ENCODE measurements around the gene FAM170B.

The FAM170B gene

DNA sequence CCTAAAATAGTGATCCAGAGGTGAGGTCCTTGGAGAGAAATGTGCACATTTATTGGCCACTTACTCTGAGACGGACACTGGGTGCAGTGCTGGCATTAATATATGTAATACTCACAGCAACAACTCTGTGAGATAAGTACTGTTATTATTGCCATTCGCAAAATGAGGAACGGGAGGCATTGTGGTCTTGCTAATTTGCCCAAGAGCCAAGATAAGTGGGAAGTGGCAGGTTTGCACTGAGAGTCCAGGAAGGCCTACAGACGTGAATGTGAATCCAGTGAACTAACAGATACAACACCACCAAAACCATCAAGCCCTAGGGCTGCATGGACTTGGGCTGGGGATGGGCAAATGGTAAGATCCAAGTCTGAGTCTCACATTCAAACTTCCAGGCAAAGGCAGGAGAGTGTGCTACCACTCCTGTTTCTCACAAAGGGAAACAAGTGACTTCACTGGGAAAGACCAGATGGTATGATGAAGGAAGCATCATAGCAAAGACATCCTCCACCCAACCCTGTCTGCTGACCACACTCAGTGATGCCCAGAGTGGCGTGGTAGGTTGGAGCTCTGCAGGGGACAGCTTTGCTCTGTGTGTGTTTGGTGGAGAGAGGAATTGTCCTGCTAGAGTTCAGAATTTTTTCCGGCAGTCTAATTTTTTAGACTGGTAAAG, 35.1 kb upstream of the FAM170B start:
- DNase-seq = no peak

DNA sequence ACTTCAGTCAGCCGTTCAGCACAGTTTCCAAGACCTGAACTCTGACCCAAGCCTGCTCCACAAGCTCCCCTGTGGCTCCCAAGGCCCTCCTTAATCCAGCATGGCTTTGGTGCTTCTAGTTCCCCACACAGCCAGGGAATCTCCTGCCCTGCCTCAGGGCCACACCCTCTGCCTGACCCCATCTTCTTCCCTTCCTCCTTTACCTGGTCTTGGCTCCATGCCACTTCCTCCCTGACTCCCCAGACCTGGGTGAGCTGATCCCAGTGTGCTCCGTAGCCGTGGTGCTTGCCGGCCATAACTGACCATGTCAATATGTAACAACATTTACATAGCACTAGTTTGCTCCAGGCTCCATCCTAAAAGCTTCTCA, 34.3 kb upstream of the FAM170B start:
- DNase-seq = no peak

DNA sequence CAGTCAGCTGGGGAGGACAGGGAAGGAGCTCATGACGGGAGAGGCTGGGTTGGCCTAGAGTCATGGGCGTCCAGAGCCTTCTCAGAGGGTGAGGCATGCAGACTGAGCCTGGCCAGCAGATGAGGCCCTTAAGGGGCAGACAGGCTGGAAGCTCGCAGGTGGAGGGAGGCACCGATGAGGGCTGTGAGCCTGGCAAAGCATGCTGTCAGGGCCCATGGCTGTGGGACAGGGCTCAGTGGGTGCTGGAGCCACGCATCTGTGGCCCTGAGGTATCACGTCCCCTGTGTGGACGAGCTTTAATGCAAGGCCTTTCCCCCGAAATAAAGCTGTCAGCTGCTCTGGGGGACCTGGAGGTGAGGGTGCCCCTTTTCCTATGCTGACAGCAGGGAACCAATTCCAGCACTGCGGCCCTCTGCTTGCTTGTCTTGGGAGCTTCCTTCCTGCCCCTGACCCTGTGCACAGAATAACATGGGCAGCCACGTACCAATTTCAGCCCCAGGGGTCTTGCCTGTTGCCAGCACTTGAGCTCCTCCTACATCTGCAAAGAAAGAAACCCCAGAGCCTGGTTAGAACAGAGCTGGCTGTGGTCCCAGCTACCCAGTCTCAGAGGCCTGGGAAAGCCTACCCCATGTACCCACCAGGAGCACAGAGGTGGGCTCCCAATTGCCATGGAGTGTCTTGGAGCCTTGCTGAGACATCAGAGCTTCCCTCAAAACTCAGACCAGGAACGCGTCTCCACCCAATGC, 33.8 kb upstream of the FAM170B start:
- DNase-seq = no peak

DNA sequence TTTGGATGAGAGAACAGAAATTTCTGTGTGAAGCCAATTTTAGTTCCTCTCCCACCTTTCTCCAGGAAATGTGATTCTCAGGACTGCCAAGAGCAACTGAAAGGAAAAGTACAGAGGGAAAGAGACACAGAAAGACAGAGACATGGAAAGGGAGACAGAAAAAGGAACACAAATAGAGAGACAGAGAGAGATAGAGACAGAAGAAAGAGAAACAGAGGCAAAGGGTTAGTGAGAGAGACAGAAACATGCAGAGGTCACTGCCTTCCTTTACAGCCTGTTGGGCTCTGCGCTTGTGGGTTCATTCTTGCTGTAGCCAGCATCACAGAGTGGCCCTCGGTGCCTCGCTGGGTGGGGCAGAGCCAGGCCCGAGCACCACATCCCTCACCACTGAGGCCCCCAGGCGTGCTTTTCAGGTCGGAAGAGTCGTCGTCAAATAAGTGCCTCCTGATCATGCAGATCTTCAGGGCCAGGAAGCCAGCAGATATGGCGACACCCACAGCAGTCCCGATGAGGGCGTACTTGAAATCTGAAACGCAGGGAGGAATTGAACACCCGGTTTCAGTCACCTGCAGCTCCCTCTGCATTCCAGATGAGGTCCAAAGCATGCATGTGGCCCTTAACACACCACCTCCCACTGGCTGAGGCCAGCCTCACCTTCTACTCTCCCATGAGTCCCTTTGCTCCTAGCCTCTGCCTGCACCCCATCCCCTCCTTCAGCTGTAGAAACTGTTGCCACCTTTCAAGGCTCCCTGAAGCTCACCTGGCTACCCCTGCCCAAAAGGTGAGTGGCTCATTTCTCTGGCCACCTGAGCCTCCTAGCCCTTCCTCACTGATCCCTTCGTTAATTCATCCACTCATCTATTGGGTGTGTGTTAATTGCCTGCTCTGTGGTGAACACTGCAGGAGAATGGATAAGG, 32.9 kb upstream of the FAM170B start:
- DNase-seq = no peak

DNA sequence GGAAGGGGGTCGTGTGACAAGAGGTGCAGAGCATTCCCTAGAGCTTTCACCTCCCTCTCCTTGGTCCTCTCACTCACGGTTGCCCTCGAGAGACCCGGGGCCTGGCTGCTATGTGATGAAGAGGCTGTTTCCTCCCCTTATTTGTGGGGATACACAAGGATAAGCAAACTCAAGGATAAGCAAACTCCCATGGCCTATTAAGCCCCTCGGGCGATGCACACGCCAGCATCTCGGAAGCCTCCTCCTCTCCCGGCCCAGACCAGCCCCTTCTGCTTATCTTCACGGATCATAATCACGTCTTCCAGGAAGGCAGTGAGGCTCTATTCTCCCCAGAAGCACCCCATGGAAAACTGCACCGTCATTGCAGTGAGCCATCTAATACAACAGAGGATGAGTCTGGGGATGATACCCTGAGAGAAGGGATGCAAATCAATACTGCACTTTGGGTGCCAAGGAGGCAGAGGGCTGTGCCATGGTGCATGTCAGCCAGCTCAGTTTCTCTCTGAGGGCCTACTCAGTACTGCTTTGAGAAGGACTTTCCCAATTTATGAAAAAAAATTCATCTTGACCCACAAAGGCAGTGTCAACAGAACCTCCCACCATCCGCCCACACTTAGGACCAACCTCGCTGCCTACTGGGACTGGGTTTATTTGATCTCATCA, 32.1 kb upstream of the FAM170B start:
- no peak for DNase-seq

DNA sequence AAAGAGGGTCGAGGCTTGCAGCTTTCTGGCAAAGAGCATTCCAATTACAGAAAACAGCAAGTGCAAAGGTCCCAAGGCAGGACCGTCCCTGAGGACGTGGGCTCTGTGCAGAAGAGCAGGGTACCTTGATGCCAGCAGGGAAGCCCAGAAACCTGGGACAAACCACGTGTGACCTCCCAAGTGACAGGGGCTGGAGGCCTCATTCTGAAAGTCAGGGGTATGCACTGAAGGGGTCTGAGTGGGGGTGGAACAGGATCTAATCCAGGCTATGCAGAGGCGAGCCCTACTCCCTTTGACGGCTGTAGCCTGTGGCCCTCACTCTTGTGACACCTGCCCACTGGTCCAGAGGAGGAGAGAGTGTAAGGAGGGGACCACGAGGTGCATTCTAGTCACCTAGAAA, 31.4 kb upstream of the FAM170B start:
- no peak for DNase-seq

DNA sequence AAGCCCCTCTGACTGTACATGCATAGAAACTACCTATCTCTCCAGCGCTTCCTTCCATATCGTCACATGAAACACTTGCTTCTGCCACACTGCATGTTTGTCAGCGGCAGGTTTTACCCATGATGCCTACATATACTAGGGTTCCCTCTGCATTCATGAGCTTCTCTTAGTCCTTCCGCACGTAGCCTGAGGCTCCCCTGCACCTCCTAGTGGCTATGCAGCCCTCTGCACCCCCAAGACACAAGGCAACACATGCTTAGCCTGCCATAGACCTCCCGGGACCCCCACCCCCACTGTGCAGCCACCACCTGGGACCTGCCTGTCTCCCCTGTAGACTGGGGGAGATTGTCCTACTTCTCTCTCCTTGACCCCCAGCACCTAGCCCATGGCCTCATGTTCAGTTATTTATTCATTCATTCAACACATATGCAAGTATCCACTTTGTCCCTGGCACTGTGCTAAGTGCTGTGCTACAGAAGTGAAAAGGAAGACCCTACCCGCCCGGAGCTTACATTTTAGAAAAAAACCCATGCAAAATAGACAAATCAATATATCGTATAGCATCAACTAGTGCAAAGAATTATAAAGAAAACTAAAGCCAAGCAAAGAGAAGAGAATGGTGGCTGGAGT, 30.9 kb upstream of the FAM170B start:
- DNase-seq = no peak

DNA sequence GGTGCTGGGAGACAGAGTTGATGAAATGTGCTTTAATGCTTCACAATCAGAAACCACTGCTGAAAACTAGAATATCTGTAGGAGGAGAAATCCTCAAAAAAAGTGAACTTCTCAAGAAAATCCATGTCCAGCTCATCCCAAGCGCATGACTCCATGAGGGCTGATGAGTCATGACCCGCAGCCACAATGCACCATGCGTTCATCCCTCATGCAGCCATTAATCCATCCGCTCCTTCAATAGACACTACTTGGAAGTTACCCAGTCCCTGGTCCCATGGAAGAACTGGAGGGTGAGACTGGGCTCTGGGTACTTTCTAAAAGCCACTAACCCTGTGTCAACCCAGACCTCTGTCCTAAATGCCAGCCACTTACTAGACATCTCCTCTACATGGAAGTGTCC, 29.9 kb upstream of the FAM170B start:
- no peak for DNase-seq

DNA sequence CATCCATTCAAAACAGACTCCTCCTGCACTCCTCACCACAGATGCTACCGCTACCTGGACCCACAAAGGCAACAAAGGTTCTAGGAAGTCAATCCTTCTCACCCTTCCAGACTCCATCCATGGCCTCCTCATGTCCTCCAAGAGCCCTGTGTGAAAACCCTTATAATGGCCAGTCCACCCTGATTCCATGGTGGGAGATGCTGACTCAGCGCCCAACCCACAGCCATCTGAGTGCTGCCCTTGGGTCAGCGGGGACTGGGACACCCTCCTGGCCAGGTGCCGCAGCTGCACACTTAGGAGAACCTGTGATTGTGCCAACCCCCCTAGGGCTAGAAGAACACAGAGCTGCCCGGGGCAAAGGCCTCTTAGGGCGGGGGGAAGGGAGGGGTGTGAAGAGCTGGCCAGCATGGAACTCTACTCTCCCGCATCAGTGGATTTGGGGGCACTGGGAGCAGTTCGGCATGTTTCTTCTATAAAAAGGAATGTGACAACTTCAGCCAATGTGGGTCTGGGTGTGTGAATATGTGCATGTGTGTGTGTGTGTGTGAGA, 29.0 kb upstream of the FAM170B start:
- no peak for DNase-seq

DNA sequence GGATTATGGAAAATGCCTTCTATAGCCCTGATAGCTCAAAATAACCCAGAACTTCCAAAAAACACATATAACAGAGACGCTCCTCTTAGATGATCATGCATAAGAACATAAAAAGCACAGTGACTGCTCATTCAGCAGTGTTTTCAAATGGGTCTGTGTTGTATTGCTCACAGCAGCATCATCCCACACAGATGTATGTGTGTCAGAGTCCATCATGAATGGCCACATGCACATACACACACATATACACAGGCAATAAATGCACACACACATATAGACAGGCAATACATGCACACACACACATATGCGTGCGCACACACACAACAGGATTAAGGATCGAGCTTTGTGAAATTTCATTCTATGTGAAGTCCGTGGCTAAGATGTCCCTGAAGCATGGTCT, 28.2 kb upstream of the FAM170B start:
- DNase-seq = no peak

DNA sequence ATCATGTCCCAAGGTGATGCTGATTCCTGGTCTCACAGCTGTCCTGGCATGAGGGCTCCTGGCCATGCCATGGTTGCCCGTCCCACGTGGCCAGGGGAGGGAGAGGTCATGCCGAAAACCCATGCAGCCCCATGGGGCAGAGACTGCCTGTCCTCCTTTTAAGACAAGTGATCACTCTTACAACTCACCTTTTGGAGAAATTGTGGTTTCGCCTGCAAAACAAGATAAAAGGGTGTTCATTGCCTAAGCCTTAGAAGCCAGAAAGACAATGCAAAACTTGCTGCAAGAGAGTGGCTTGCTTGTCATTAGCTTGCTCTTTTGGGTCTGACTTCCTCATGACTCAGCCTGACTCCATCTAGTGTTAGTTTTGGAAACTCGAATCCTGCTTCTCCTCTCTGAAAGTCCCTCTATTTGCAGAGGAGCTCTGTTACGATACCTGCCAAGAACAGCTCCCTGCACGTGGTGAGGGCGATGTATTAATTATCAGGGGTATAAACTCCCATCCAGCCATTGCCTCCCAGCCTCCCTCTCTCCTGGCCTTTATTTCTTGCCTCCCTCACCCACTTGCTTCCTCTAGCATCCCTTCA, 27.7 kb upstream of the FAM170B start:
- no peak for DNase-seq

DNA sequence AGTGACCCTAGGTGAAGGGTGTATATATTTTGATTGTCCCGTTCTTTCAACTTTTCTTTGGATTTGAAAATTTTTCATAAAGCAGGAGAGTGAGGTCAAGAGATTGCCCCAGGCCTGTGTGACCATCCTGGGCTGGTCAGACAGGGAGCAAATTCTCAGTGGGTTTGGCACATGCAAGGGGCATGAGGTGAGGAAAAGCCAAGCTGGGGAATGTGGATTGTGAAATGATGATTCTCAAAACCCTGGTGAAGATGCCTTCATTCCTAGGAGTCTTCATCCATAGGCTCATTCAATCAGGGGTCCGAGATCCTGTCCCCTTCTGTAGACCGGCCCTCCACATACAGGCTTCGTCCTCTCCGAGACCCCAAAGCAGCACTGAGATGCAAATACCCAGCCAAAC, 27.0 kb upstream of the FAM170B start:
- DNase-seq = no peak

DNA sequence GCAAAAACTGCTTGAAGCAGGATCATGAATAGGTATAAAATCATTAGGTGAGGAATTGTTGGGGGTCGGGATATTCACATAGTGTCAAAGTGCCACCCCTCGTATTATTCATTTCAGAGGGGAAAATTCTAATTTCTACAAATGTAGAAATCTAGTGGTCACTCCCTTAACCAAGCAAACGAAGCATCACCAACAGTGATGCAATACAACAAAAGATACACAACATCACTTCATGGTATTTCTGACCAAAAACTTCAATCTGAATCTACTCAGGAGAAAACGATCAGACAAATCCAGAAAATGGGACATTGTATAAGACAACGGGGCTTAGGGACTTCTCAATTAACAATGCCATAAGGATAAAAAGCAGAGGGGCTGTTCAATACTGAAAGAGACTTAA, 26.3 kb upstream of the FAM170B start:
- no peak for DNase-seq

DNA sequence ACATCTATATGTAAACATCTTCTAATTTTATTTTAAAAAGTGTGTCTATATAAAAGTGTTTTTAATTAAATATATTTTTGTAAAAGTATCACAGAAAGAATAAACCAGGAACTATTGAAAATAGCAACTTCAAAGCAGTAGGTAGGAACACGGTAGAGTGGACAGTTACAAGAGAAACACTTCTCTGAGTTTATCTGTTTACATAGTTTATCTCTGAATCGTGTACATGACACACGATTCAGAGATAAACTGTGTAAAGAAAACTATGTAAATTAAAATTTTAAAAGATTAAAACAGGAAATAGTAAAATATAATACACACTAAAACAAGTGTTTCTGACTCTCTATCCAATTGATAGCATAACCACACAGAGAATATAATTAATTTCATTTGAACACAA, 25.1 kb upstream of the FAM170B start:
- DNase-seq = no peak

DNA sequence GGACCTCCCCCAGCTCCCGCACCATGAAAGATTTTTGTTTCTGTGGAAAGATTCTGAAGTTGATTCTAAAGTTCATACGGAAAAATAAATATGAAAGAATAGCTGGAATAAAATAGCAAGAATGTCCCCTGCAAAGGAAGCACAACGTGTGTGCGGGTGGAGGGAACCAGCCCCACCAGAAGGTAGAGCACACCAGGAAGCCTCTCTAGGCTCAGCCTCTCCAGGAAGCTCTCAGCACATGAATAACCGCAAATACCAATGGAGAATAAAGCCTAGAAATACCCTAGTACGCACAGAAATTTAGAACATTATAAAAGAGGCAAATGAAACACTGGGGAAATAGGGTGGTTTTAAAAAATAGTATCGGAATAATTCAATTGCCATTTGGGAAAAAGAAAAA, 24.6 kb upstream of the FAM170B start:
- no peak for DNase-seq

DNA sequence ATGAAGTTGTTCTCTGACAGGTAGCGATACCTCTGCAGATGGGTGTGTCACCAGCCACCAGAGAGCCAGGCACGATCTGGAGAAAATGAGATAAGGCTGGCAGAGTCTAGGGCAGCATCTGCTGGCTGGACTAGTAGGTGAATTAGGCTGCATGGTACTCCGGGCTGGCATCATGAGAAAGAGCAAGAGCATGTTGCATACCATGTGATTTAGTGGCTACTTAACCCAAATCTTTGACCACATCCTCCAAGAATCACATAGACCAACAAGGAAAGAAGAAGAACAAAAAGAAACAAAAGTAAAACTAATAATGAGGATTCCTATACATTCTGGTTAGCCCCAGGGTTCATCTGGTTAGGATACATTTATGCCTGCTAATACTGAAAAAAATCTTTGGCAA, 23.4 kb upstream of the FAM170B start:
- no peak for DNase-seq

DNA sequence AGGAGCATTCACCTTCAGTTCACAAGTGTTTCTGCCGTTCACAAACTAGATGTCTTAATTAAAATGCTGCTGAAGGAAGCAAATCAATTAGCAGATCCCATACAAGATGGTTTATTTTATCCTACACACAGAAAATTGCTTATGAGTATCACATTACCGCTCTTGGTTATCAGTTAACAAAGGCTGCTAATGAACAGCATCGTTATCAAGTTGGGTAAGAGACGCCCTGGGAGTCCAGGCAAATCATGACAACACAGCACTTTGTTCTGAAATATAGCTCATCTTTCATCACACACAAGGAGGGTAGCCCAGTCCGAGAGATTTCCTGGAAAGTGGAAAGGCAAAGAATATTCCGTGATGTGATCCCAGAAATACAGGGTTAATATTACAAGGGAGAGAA, 20.8 kb upstream of the FAM170B start:
- DNase-seq = no peak

DNA sequence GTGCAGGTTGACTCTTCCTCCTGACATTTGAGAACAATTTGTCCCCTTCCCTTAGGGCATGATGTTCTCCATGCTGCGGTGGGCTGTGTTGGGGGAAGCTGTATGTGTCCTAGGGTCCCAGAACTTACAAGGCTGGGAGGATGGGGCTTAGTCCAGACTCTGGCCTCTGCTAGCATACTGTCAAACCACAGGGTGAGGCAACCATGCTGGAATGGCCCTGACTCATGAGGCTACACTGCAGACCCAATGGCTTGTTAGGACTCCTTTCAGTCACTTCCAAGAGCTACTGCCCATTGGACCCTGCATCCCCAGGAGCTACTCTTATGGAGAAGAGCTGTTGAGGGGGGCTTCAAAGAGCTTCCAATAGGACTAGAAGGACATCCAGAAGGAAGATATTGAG, 20.1 kb upstream of the FAM170B start:
- DNase-seq = no peak

DNA sequence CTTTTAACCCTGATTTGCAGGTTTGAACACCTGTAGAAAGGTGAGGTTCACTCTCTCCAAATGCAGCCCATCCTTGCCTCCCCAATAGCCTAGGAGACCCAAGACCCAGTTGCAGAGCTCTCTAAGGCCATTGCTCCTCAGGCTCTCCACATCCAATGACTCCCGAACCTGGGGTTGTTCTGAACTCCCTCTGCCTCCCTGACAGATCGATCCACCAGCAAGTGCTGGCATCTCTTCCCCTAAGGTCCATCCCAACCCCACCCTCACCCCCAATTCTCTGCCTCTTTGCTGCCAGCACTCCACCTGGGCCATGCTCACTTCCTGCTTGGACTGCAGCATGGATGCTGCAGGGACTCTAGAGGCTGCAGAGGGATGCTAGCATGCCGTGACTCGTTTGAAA, 19.3 kb upstream of the FAM170B start:
- no peak for DNase-seq

DNA sequence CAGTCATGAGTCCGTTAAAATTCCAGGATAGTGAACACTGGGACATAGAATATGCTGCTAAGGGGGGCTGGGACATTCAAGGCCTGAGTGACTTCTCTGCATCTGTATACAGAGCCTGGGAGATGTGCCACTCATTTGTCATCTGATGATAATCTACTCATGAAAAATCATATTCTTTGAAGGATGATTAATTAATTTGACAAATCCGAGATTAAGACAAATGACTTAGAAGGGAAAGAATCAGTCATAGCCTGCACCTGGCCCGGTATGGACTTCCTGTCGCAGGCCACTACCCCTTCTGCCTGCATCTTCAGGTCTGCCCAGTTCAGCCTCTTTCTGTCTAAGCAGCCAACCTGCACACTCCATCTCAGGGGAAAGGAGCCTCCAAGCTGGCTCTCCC, 18.8 kb upstream of the FAM170B start:
- no peak for DNase-seq

DNA sequence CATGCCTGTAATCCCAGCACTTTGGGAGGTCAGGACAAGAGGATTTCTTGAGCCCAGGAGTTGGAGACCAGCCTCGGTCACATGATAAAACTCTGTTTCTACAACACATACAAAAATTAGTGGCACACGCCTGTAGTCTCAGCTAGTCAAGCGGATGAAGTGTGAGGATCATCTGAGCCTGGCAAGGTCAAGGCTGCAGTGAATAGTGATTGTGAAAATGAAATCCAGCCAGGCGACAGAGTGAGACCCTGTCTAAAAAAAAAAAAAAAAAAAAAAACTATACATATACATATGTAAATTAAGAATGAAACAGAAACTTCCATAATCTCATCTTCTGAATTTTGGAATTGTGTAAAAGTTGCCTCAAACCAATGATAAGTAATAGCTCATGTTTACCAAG, 18.2 kb upstream of the FAM170B start:
- no peak for DNase-seq

DNA sequence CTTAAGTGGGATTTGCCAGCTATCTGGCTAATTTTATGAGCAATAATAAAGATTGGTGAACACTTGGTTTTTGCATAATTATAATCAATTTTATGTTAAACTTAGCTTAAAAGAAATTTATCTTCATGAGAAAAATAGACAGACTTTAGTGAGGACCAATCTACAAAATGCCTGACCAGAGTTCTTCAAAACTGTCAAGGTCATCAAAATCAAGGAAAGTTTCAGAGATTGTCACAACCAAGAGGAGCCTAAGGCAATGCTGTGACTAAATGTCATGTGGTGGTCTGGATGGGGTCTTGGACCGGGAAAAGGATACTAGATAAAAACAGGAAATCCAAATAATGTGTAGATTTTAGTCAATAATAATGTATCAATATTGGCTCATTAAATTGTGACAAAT, 17.7 kb upstream of the FAM170B start:
- no peak for DNase-seq

Measured in femur (tissue), 1 donor.